NCI-H446 (cell line): ENCODE results near the gene GPR68.
"Not testable (repeated sequence)": the region's sequence is repeated elsewhere in the genome, so short reads cannot be mapped to it uniquely, and the experiment has no call there.

ENCODE experiments used
- DNase-seq, 2 experiments: peaks; one replicate each; lab custom pipeline; 2025; lab: John Stamatoyannopoulos, UW

The GPR68 gene

DNA sequence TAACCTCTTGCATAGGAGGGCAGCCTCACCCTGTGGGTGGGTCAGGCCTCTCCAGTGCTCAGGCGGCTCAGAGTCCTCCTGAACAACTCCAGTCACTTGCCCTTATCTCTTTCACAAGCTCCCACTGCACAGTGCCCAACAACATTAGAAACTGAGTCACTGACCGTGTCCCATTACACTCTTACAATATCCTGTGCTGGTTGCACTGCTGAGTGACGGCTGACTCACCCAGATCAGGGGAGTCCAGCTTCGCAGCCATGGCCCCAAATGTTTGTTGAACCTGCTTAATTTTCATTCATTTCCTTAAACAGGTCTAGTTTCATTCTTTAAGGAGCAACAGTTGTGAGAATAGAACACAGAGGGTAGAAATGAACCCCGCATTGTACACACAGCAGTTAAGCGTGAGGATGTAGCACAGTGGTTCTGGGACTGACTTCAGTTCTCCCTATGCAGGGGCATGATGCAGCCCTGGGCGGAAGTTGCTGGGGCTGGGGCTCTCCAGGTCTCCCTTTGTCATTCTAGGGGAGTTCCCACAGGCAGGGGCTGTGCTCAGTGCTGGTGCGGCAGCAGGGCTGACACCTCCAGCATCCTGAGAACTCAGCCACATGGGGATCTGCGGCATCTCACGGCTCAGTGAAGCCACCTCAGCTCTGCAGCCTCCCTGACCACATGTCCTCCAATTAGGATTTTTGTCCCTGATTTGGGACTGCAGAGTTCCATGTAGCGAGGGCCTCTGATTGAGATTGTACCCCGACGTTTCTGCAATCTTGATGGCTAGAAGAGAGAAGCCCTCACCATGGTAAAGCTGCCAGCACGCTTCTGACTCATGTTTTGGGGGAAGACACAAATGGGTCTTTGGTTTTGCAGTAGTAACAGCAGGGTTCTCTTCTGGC is 16.1 kb downstream of the GPR68 start:
- DNase-seq, result no peak

DNA sequence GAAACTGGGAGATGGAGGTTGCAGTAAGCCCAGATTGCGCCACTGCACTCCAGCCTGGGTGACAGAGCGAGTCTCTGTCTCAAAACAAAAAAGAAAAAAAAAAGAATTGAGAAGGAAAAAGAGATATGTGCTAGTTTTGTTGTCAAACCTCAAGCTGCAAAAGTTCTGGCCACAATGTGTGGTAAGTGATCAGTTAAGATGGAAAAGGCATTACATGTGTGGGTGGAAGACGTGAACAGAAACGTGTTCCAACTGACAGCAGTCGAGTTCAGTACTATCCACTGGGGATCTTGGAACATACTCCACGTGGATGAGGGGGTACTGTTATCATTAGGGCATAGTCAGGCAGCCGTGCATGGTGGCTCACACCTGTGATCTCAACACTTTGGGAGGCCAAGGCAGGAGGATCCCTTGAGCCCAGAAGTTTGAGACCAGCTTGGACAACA is 17.3 kb downstream of the GPR68 start:
- DNase-seq, result no peak

- DNase-seq, result not testable (repeated sequence)
Measured at GRCh38 chr14:91226360-91226759, 18.1 kb downstream of the GPR68 start.

GRCh38 chr14:91225025-91225424 is 19.5 kb downstream of the GPR68 start:
- no peak for DNase-seq

- peak; percentile 57 to 85 for DNase-seq
Measured at GRCh38 chr14:91223028-91223783, 21.3 kb downstream of the GPR68 start.

DNA sequence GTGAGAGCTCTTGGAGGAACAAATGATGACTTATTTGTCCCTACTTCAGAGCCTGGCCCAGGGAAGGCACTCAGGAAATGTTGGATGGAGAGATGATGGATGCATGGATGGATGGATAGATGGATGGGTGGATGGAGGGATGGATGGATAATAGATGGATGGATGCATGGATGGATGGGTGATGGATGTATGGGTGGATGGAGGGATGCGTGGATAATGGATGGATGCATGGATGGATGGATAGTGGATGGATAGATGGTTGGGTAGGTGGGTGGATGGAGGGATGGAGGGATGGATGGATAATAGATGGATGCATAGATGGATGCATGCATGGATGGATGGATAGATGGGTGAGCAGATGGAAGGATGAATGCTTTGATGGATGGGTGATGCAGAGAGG is 23.2 kb downstream of the GPR68 start:
- DNase-seq, result no peak

DNA sequence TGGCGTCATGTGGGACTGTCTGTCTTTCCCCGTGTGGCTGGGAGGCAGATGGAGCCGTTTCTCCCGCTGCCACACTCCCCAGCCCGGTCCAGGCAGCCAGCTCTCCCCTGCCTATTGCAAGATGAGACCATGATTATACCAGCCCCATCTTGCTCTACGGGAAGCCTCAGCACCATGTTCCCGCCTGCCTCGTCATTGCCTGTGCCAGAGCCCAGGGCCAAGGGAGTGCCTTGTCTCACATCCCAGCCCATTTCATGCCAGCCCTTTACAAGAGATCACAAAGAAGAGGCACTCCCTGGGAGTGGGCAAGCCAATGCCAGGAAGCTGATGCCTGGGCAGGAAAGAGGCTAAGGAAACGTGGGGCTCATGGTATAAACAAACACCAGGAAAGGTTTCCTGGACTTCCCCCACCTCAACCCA is 23.9 kb downstream of the GPR68 start:
- DNase-seq, result peak; percentile 98

- DNase-seq, result peak; percentile 88
Measured at GRCh38 chr14:91219517-91220389, 24.8 kb downstream of the GPR68 start.

- no peak for DNase-seq
Measured at GRCh38 chr14:91218014-91218413, 26.5 kb downstream of the GPR68 start.

GRCh38 chr14:91216731-91217226 is 27.7 kb downstream of the GPR68 start:
- DNase-seq, result no peak

DNA sequence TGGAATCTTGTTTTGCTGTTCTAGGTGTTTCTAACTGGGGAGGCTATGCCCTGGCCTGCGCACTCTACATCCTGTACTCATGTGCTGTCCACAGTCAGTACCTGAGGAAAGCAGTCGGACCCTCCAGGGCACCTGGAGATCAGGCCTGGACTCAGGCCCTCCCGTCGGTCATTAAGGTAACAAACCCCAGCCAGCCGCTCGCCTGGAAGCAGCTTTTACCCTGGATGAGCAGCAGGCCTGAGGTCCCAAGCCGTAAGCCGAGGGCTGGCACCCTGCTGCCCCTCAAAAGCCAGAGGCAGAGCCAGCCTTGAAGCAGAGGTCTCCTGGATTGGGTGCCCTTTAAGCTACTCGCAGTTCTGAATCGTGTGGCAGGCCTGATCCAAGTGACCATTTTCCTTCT is 29.1 kb downstream of the GPR68 start:
- DNase-seq, result no peak

DNA sequence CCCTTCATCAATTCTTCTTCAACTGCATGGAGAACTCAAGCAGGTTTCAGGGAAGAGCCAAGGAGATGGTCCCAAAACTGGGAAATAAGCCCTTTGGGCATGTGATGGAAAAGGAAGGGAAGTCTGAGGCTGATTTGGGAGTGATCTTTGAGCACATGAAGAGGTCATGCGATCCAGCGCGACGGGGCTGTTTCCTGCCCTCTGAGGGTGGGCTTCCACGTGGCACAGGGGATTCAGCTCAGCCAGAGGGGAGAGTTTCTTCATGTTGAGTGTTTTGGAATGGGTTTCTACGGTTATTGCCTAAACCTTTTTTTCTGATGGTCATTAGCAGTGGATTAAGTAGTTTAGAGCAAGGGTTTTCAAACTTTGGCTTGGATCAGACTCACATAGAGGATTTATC is 30.2 kb downstream of the GPR68 start:
- DNase-seq, result no peak

DNA sequence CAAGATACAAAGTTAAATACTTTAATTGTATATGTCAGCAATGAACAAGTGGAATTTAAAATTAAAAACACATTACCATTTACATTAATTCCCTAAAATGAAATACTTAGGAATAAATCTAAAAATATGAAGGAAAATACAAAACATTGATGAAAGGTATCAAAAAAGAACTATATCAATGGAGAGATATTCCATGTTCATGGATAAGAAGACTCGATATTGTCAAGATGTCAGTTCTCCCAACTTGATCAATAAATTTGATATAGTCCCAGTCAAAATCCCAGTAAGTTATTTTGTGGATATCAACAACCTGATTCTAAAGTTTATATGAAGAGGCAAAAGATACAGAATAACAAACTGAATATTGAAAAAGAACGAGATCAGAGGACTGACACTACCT is 33.5 kb downstream of the GPR68 start:
- no peak for DNase-seq

DNA sequence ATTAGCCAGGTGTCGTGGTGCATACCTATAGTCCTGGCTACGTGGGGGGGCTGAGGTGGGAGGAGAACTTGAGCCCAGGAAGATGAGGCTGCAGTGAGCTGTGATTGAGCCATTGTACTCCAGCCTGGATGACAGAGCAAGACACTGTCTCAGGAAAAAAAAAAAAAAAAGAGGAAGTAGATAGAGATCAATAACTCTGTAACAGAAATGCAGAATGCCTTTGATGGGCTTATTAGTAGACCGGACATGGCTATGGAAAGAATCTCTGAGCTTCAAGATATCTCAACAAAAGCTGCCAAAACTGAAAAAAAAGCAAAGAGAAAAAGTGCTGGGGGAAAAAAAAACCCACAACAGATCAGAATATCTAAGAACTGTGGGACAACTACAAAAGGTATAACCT is 37.5 kb downstream of the GPR68 start:
- DNase-seq, result no peak

- no peak for DNase-seq
Measured at GRCh38 chr14:91205459-91205858, 39.0 kb downstream of the GPR68 start.

DNA sequence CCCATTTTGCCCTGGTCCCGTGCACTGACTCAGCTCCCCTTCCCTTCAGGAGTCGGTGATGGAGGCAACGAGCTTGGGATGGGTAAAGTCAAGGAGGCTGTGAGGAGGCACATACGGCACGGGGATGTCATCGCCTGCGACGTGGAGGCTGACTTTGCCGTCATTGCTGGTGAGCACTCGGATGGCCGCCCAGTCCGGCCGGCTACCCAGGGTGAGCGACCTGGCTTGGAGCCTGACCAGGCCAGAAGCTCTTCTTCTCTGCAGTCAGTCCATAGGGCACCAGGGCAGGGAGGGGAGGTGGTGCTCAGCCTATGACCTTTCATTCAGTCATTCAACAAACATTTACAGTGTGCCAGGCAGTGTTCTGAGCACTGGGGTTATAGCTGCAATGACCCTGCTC is 39.8 kb downstream of the GPR68 start:
- DNase-seq, result no peak

DNA sequence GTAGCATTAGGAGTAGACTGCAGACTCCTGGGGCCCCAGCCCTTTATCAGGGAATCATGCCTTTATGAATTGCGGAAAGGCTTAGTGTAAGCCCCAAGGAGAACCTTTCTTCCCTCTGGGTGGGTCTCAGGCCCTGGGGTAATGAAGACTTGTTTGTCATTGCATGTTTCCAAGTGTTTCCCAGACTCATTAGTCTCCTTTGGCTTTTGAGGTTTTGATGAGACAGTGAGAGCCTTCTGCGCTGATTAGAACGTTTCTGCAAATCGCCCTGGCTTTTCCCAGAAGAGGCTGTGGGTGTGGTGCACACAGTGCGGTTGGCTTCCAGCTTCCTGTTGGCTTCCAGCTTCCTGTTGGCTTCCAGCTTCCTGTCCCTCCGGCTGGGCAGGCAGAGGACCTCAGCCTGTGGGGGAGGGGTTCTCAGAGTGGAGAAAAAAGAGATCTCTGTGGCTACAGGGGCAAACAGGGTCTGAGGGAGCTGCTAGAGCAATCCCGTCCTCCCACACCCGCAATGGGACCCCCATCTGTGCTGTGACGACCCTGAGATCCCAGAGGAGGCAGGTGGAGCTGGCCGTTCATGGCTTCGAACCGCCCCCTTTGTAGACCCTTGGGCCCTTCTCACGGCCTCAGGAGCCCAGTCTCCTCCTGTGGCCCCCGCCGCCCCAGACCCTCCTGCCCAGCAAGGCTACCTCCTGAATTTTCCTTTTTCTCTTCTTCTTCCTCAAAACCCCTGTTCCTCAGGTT is 42.1 kb downstream of the GPR68 start:
- no peak for DNase-seq

- not testable (repeated sequence) for DNase-seq
Measured at GRCh38 chr14:91200802-91201201, 43.7 kb downstream of the GPR68 start.

GRCh38 chr14:91197631-91198030 is 46.9 kb downstream of the GPR68 start:
- DNase-seq, result no peak

- no peak for DNase-seq
Measured at GRCh38 chr14:91195881-91196280, 48.6 kb downstream of the GPR68 start.

- no peak for DNase-seq
Measured at GRCh38 chr14:91193069-91193468, 51.4 kb downstream of the GPR68 start.
